ENCODE measurements around the gene CCNF. TPM values are rescaled to one million over a fixed set of nuclear protein-coding genes. Genes with fewer than 3 reads are reported as not detected.

Gene CCNF
- total and polyA plus RNA-seq, 10 of the 15 experiments (the other 5 are each of a cell fraction or from before 2014, with no cell fraction given) = 4.0 to 63.2 (median 27.5) TPM

DNA sequence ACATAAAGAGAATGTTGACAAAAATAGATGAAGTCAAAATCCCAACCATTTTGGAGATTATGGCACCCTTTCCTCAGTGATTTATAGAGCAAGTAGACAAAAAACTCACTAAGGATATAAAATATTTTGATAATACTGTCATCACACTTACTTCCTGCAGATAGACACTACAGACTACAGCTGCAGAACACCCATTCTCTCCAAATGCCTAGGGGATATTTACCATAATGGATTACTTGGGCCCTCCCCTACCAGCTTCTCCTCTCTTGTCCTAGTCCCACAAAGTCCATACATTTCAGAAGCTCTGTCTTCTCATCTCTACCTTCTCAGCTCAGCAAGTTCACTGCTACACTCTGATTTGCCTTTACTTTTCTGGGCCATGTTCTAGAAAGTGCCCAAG lies 37.2 kb upstream of the CCNF start (continued):
- TF ChIP-seq TCF12 (IDR thresholded peaks at IDR 0.05; ENCODE audit: low read depth, low read length) (no peak), YY1 (IDR thresholded peaks at IDR 0.05; ENCODE audit: low read depth, low read length) (no peak), RAD21 (IDR thresholded peaks at IDR 0.05; ENCODE audit: insufficient read depth, low read depth, low read length) (no peak), MYB (IDR thresholded peaks at IDR 0.05; ENCODE audit: borderline replicate concordance, low read depth, low read length) (no peak), RAD51 (IDR thresholded peaks at IDR 0.05) (no peak), NFYA (IDR thresholded peaks at IDR 0.05; ENCODE audit: borderline replicate concordance, low read depth, low read length) (no peak), ZNF217 (IDR thresholded peaks at IDR 0.05) (no peak), SMARCA5 (IDR thresholded peaks at IDR 0.05) (no peak), IKZF1 (conservative IDR thresholded peaks at IDR 0.05) (no peak)

DNA sequence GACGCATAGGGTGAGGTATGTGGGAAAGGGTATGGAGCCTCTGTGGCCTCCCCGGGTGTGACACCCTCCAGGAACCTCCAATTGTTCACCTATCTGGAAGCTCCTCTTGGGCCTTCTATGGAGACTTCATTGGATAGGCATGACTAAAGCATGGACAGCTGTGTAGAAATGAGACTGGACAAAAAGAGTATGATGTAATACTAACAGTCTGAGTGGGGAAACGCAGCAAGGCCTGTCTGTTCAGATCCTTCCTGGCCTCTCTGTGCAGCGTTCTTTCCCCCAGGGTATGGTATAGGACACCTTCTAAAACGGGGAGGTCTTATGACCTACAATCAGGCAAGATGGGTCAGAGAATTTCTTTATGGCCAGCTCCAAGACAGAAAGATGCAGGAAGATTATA lies 30.7 kb upstream of the CCNF start:
- no peaks in the 10 kb centered on the region for H3K9me3 ChIP-seq (replicated peaks; ENCODE audit: control insufficient read depth, insufficient read depth, low read length)
- ChIA-PET RAD21 (ENCODE audit: unreplicated experiment) (no interaction called here), CTCF (interaction anchor here (1.0 kb wide), 1 partner anchor 12 kb away, joined by 3 read pairs; no protein-coding TSS in a partner anchor), SMC1A (ENCODE audit: uncharacterized antibody, unreplicated experiment) (no interaction called here), POLR2A (no interaction called here)
- H3K9ac ChIP-seq (ENCODE audit: control insufficient read depth, insufficient read depth, low read length) = no peak overlapping the region
- BruUV-seq (replicated peaks) = no TSS peak
- no peak for DNase-seq (ENCODE audit: low read depth, low spot score)
- no peaks in the 10 kb centered on the region for H3K36me3 ChIP-seq (ENCODE audit: control insufficient read depth in 2 of 2, insufficient read depth in 2 of 2, low read length in 1 of 2)
- H3K4me2 ChIP-seq (ENCODE audit: control insufficient read depth, insufficient read depth) = no peak overlapping the region
- H3K27me3 ChIP-seq (replicated peaks in 1 of 2; ENCODE audit: control insufficient read depth in 2 of 2, insufficient read depth in 2 of 2, low read length in 1 of 2) = no peaks in the 10 kb centered on the region
- H3K4me3 ChIP-seq = no peak overlapping the region
- no peak overlapping the region for H2AFZ ChIP-seq (ENCODE audit: control insufficient read depth, low read depth, low read length)
- no peaks in the 10 kb centered on the region for H4K20me1 ChIP-seq (ENCODE audit: control insufficient read depth, insufficient read depth)
- no peak for FAIRE-seq
- ATAC-seq = no peak
- 58% methylated on average over 5 of the region's 5 CpGs for WGBS (ENCODE audit: insufficient coverage, insufficient replicate concordance, low lambda C conversion rate, missing lambda C conversion rate)
- H3K79me2 ChIP-seq (ENCODE audit: control insufficient read depth, insufficient read depth, low read length) = no peaks in the 10 kb centered on the region
- no peaks in the 10 kb centered on the region for H3K4me1 ChIP-seq (ENCODE audit: control insufficient read depth, insufficient read depth, low read length)
- in situ Hi-C loops (cut with MboI) = no loop called here
- intact Hi-C loops (cut with micrococcal nuclease; ENCODE audit: unreplicated experiment) = no loop called here
- TF ChIP-seq ZBED1 (IDR thresholded peaks at IDR 0.05; ENCODE audit: borderline replicate concordance) (no peak), NR2C2 (IDR thresholded peaks at IDR 0.05; ENCODE audit: borderline replicate concordance, control insufficient read depth, insufficient read length, low read depth) (no peak), EGR1 (IDR thresholded peaks at IDR 0.05; ENCODE audit: borderline replicate concordance in 1 of 2, low read depth in 2 of 2, low read length in 2 of 2) (no peak), TBL1XR1 (IDR thresholded peaks at IDR 0.05; ENCODE audit: low read depth, low read length) (no peak), ZNF217 (IDR thresholded peaks at IDR 0.05) (no peak), GATAD2B (conservative IDR thresholded peaks at IDR 0.05; ENCODE audit: low read depth) (no peak), POLR2AphosphoS2 (IDR thresholded peaks at IDR 0.05; ENCODE audit: low read depth, low read length) (no peak), GABPA (IDR thresholded peaks at IDR 0.05; ENCODE audit: low read depth) (no peak), SIX5 (IDR thresholded peaks at IDR 0.05; ENCODE audit: low read depth, low read length, severe bottlenecking) (no peak), ATF7 (IDR thresholded peaks at IDR 0.05; ENCODE audit: low read depth) (no peak), EZH2 (IDR thresholded peaks at IDR 0.05; ENCODE audit: borderline replicate concordance, control insufficient read depth, low read depth, low read length) (no peak), SMC3 (IDR thresholded peaks at IDR 0.05; ENCODE audit: borderline replicate concordance, low read length) (no peak)
- TF ChIP-seq, protein P1, sequence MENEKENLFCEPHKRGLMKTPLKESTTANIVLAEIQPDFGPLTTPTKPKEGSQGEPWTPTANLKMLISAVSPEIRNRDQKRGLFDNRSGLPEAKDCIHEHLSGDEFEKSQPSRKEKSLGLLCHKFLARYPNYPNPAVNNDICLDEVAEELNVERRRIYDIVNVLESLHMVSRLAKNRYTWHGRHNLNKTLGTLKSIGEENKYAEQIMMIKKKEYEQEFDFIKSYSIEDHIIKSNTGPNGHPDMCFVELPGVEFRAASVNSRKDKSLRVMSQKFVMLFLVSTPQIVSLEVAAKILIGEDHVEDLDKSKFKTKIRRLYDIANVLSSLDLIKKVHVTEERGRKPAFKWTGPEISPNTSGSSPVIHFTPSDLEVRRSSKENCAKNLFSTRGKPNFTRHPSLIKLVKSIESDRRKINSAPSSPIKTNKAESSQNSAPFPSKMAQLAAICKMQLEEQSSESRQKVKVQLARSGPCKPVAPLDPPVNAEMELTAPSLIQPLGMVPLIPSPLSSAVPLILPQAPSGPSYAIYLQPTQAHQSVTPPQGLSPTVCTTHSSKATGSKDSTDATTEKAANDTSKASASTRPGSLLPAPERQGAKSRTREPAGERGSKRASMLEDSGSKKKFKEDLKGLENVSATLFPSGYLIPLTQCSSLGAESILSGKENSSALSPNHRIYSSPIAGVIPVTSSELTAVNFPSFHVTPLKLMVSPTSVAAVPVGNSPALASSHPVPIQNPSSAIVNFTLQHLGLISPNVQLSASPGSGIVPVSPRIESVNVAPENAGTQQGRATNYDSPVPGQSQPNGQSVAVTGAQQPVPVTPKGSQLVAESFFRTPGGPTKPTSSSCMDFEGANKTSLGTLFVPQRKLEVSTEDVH (IDR thresholded peaks at IDR 0.05; ENCODE audit: low read depth, partially characterized antibody) = no peak
- H3K27ac ChIP-seq (ENCODE audit: control insufficient read depth, insufficient read depth) = no peak overlapping the region
